HG02840 (cell line): ENCODE data around the gene FAM3D.
"Not testable (repeated sequence)": the region's sequence is repeated elsewhere in the genome, so short reads cannot be mapped to it uniquely, and the experiment has no call there.

Experiments
- ATAC-seq: cut with Tn5 transposase; IDR thresholded peaks from one replicate; pipeline ENCODE4 v1.9.1; 2021; ENCODE audit warnings: mild to moderate bottlenecking, moderate library complexity, moderate number of reproducible peaks; ENCODE audit not compliant: unreplicated experiment, low FRiP score

The FAM3D gene

DNA sequence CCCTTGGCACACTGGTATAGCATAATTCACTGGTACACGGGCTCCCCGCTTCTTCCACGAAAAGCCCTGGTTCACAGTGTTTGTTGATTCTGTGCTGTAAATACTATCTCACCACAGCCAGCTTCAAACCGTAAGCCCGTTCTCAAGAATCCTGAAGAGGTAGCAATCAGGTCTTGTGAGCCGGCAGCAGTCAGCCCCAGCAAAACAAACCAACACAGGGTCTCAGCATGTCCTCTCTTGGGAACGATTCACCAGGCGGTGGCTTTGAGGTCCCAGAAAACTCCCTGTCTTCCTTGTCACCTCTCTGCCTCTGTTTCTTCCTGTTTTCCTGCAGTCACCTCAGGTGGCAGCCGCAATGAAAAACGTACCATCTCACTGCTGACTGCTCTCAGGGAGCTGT lies 19.1 kb upstream of the FAM3D start:
- ATAC-seq, result no peak

DNA sequence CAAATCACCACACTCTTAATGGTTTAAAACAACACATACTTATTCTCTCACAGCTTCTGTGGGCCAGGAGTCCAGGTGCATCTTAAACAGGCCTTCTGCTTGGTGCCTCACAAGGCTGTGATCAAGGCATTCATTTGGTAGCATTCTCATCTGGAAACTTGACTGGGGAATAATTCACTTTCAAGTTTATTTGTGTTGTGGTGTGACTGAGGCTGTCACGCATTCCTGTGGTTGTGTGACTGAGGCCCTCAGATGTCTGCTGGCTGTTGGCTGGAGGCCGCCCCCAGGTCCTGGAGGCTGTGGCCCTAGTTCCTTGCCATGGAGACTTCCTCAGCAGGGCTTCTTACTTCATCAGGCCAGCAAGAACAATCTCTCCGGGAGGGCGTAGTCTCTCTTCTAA lies 16.9 kb upstream of the FAM3D start:
- ATAC-seq, result no peak

DNA sequence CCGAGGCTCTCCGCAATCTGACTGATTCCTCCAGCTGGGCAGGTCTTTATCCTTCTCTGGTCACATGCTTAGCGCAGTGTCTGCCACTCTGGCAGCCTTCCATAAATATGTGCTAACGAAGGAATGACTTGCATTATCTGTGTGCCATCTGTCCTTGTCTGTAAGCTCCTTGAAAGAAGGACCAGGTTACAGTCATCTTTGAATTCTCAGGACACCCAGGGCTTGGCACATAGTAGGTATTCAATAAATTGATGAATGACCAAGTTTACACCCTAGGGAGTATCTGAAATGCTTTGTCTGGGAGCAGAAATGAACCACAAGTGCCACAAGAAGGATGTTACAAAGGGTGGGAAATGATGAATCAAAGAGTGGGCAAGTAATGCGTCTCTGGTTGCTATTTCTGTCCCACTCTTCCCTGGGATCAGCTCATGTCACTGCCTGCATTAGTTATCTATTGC lies 16.5 kb upstream of the FAM3D start:
- ATAC-seq, result no peak

GRCh38 chr3:58681863-58682262 lies 15.3 kb upstream of the FAM3D start:
- ATAC-seq, result no peak

GRCh38 chr3:58680879-58681525 lies 14.4 kb upstream of the FAM3D start:
- ATAC-seq, result no peak

- no peak for ATAC-seq
Observed at GRCh38 chr3:58679974-58680666, 13.5 kb upstream of the FAM3D start.

GRCh38 chr3:58679446-58679845 lies 12.9 kb upstream of the FAM3D start:
- ATAC-seq, result no peak

DNA sequence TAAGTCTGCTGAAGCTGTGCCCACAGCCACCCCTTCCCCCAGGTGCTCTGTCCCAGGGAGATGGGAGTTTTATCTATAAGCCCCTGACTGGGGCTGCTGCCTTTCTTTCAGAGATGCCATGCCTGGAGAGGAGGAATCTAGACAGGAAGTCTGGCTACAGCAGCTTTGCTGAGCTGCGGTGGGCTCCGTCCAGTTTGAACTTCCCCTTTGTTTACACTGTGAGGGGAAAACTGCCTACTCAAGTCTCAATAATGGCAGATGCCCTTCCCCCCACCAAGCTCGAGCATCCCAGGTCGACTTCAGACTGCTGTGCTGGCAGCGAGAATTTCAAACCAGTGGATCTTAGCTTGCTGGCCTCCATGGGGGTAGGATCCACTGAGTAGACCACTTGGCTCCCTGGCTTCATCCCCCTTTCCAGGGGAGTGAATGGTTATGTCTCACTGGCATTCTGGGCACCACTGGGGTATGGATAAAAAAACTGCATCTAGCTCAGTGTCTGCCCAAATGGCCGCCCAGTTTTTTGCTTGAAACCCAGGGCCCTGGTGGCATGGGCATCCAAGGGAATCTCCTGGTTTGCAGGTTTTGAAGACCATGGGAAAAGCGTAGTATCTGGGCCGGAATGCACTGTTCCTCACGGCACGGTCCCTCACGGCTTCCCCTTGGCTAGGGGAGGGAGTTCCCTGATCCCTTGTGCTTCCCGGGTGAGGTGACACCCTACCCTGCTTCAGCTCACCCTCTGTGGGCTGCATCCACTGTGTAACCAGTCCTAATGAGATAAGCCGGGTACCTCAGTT lies 11.8 kb upstream of the FAM3D start:
- not testable (repeated sequence) for ATAC-seq

GRCh38 chr3:58672880-58673279 lies 6.3 kb upstream of the FAM3D start:
- no peak for ATAC-seq

GRCh38 chr3:58672451-58672850 lies 5.9 kb upstream of the FAM3D start:
- ATAC-seq, result no peak

DNA sequence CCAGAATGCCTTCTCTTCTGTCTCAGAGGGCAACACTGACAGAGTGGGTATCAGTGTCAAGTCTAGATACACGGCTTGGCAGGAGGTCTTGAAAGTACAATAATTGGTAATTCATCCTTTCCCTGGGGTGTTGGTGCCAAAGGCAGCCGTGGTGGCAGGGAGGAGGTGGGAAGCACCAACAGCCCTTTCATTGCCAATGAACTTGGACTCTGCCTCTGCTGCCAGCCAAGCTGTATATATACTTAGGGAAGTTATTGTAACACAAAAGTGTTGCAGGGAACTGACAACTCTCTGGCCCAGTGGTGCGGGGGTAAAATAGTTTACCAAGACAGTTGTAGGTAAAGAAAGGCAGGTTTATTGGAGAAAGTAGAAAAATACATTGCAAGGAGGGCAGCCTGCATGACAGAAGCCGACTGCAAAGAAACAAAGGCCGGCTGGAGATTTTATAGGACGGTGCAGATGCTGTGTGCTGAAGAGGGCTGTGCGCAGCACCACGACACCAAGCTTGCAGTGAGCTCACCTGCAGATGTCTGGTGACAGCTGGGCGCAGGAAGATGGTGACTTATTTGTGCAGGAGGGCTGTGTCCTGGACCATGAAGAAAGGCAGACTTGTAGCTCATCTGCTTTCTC lies 4.0 kb upstream of the FAM3D start:
- ATAC-seq, result no peak

GRCh38 chr3:58668247-58668646 lies 1.7 kb upstream of the FAM3D start:
- ATAC-seq, result no peak

GRCh38 chr3:58667704-58668103 lies 1.1 kb upstream of the FAM3D start:
- ATAC-seq, result no peak

DNA sequence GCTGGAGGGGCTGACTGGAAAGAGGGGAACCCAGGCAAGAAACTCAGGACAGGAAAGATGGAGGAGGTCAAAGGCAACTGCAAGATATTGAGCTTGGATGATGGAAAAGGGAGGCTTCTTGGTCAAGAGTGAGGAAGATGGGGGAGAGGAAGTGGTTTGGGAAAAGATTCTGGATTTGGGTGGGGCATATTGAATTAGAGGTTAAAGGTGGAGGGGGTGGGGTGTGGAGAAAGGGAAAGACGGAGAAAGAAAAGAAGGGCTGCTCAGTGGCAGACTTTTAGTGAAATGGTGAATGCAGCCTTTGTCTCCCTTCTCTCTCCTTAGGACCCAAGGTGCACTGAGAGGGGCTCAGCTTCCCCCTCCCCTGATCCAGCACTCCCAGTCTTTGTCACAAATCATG lies 655 bp upstream of the FAM3D start:
- no peak for ATAC-seq

DNA sequence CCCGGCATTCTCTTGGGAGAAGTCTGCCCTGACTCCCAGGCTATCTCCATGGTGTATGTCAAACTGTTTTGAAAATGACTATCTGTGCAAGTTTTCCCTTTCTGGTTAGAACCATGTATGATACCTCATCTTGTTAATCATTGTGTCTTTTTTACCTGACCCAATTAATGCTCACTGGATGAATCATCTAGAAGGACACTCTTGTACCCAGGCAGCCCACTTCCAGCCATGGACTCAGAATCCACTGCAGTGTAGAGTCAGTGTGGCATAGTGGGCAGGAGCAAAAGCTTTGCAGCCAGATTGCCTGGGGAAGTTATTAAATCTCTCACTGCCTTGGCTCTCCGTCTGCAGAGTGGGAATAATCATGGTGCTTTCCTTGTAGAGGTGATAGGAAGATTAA lies 1.2 kb downstream of the FAM3D start:
- no peak for ATAC-seq

GRCh38 chr3:58664611-58665010 lies 2.0 kb downstream of the FAM3D start:
- no peak for ATAC-seq

DNA sequence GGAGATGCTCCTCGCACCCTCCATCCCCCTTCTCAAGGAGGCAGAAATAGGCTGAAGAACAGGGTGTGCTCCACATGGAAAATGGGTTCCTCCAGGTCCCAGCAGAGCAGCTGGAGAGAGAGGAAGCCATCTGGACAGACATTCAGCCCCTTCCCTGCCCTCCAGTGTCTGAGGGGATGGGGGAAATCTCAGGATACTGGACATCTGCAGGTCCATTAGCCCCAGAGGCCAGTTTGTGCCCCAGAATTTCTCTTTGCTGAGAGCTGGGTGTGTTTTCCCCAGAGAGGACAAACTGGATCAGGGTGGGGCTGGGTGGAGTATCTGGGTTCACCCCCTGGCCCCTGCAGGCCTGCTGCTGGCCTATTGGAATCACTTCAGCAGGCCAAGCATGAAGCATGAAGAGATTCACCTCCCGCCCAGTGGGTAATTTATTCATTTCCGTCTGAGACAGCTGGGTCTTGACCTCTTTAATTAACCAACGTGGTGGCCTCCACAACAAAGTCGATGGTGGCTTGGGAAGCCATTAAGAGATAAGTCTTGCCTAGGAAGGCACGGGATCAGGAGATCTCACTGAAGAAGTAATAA lies 4.6 kb downstream of the FAM3D start:
- ATAC-seq, result no peak

DNA sequence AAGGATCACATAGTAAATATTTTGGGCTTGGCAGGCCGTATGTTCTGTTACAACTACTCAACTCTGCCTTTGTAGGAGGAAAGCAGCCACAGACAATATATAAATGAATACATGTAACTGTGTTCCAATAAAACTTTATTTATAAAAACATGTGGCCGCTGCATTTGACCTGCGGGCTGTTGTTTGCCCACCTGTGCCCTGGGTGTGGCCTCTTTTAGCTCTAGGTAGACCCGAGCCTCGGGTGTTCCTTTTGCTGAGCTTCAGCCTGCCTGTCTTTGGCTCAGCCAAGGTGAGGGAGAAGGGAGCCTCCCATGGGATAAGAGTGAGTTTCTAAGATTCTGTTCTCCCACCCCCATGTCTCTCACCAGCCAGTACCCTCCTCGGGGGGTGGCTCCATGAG lies 5.6 kb downstream of the FAM3D start:
- no peak for ATAC-seq

DNA sequence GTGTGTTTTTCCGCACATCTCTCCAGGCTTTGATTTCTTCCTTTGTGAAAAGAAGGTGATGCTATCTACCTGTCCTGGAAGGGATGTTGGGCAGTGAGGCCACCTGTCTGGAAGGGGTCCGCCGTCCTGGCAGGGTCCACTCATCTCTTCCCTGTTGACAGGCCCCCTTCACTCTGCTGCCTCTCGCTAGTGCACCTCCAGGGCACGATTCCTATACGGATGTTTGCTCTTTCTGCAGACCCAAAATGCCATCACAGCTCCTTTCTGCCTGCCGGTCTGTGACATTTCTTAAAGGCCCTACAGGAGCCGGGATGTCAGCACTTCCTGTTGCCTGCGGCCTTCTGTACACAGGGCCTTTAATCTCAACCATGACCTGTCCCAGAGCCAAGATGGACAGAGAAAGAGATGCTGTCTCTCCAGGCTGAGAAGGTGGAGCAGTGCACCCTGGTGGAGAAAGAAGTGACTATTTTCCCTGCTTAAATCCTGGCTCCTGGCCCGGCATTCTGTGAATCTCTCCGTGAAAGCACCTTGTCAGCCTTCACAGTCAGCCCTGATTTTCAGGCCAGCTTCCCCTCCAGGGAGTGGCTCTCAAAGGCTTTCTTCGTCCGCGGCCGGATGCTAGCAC lies 7.4 kb downstream of the FAM3D start:
- ATAC-seq, result no peak

- no peak for ATAC-seq
Observed at GRCh38 chr3:58658508-58658907, 8.1 kb downstream of the FAM3D start.
